ENCODE data around the gene SLC6A20.
"Not testable (repeated sequence)": the region's sequence is repeated elsewhere in the genome, so short reads cannot be mapped to it uniquely, and the experiment has no call there.

SLC6A20 gene

GRCh38 chr3:45762647-45763302 is 33.6 kb downstream of the SLC6A20 start:
- ChIA-PET CTCF (interaction anchor here (0.6 to 1.7 kb wide), 3 partner anchors 12 to 430 kb away, joined by 3 to 6 read pairs (median 3); no protein-coding TSS in a partner anchor), POLR2A (no interaction called here)
- DNase-seq (ENCODE audit: extremely low spot score) = no peak
- no peak for TF ChIP-seq L3MBTL2 (conservative IDR thresholded peaks at IDR 0.05)
- no peak for TF ChIP-seq ARNT (IDR thresholded peaks at IDR 0.05)
- no peak for TF ChIP-seq PKNOX1 (IDR thresholded peaks at IDR 0.05)
- TF ChIP-seq ZNF384 (IDR thresholded peaks at IDR 0.05) = no peak
- no peak for TF ChIP-seq FOXM1 (IDR thresholded peaks at IDR 0.05; ENCODE audit: borderline replicate concordance)
- TF ChIP-seq HDGF (IDR thresholded peaks at IDR 0.05; ENCODE audit: borderline replicate concordance) = no peak
- no peak for TF ChIP-seq LEF1 (IDR thresholded peaks at IDR 0.05; ENCODE audit: borderline replicate concordance)
- TF ChIP-seq ELF4 (IDR thresholded peaks at IDR 0.05) = no peak
- no peak for TF ChIP-seq FOXK2 (IDR thresholded peaks at IDR 0.05)
- TF ChIP-seq SUZ12 (IDR thresholded peaks at IDR 0.05) = no peak
- no peak for TF ChIP-seq CTBP1 (IDR thresholded peaks at IDR 0.05; ENCODE audit: borderline replicate concordance)
- TF ChIP-seq FOXA1 (IDR thresholded peaks at IDR 0.05) = no peak
- TF ChIP-seq TARDBP (IDR thresholded peaks at IDR 0.05) = no peak
- no peak for TF ChIP-seq NFRKB (IDR thresholded peaks at IDR 0.05)

- ChIA-PET POLR2A (no interaction called here), CTCF (interaction anchor here (1.1 to 1.7 kb wide), 4 partner anchors 14 to 168 kb away, joined by 3 to 6 read pairs (median 3); no protein-coding TSS in a partner anchor)
- no peak for DNase-seq (ENCODE audit: extremely low spot score)
- TF ChIP-seq SP1 (IDR thresholded peaks at IDR 0.05) (no peak), ZNF384 (IDR thresholded peaks at IDR 0.05) (no peak), SUZ12 (IDR thresholded peaks at IDR 0.05) (no peak), ELF4 (IDR thresholded peaks at IDR 0.05) (no peak), CTBP1 (IDR thresholded peaks at IDR 0.05; ENCODE audit: borderline replicate concordance) (no peak)
These were observed 34.5 kb downstream of the SLC6A20 start for GRCh38 chr3:45761831-45762230.

- ChIA-PET CTCF (interaction anchor here (0.6 to 1.7 kb wide), 5 partner anchors 13 to 169 kb away, joined by 3 to 6 read pairs (median 3); no protein-coding TSS in a partner anchor), POLR2A (interaction anchor here (0.6 kb wide), 1 partner anchor 71 kb away, joined by 3 read pairs; no protein-coding TSS in a partner anchor)
- TF ChIP-seq BHLHE40 (IDR thresholded peaks at IDR 0.05; ENCODE audit: borderline replicate concordance) = no peak
- TF ChIP-seq SUZ12 (IDR thresholded peaks at IDR 0.05) = no peak
- peak; percentile 83 for DNase-seq (ENCODE audit: extremely low spot score)
These were observed 35.2 kb downstream of the SLC6A20 start for GRCh38 chr3:45760878-45761711.

- ChIA-PET POLR2A (no interaction called here), CTCF (interaction anchor here (0.6 kb wide), 1 partner anchor 42 kb away, joined by 5 read pairs; no protein-coding TSS in a partner anchor)
- TF ChIP-seq NFRKB (IDR thresholded peaks at IDR 0.05) (no peak), FOXA1 (IDR thresholded peaks at IDR 0.05) (no peak), CTBP1 (IDR thresholded peaks at IDR 0.05; ENCODE audit: borderline replicate concordance) (no peak), LEF1 (IDR thresholded peaks at IDR 0.05; ENCODE audit: borderline replicate concordance) (no peak), HDGF (IDR thresholded peaks at IDR 0.05; ENCODE audit: borderline replicate concordance) (no peak), ZNF384 (IDR thresholded peaks at IDR 0.05) (no peak), SUZ12 (IDR thresholded peaks at IDR 0.05) (no peak), BHLHE40 (IDR thresholded peaks at IDR 0.05; ENCODE audit: borderline replicate concordance) (no peak), FOXK2 (IDR thresholded peaks at IDR 0.05) (no peak)
- no peak for DNase-seq (ENCODE audit: extremely low spot score)
These were observed 36.5 kb downstream of the SLC6A20 start for GRCh38 chr3:45759851-45760250.

- TF ChIP-seq PKNOX1 (IDR thresholded peaks at IDR 0.05) = no peak
- TF ChIP-seq FOXM1 (IDR thresholded peaks at IDR 0.05; ENCODE audit: borderline replicate concordance) = no peak
- TF ChIP-seq ELF4 (IDR thresholded peaks at IDR 0.05) = no peak
- TF ChIP-seq FOXK2 (IDR thresholded peaks at IDR 0.05) = no peak
- no peak for TF ChIP-seq SUZ12 (IDR thresholded peaks at IDR 0.05)
- no peak for TF ChIP-seq TARDBP (IDR thresholded peaks at IDR 0.05)
- TF ChIP-seq FOXA1 (IDR thresholded peaks at IDR 0.05) = no peak
- no peak for TF ChIP-seq SP1 (IDR thresholded peaks at IDR 0.05)
- TF ChIP-seq LEF1 (IDR thresholded peaks at IDR 0.05; ENCODE audit: borderline replicate concordance) = no peak
- no peak for TF ChIP-seq HDGF (IDR thresholded peaks at IDR 0.05; ENCODE audit: borderline replicate concordance)
- no peak for TF ChIP-seq ARNT (IDR thresholded peaks at IDR 0.05)
- TF ChIP-seq ZNF384 (IDR thresholded peaks at IDR 0.05) = no peak
- no peak for TF ChIP-seq BHLHE40 (IDR thresholded peaks at IDR 0.05; ENCODE audit: borderline replicate concordance)
- no peak for TF ChIP-seq L3MBTL2 (conservative IDR thresholded peaks at IDR 0.05)
- no peak for TF ChIP-seq CTBP1 (IDR thresholded peaks at IDR 0.05; ENCODE audit: borderline replicate concordance)
- DNase-seq (ENCODE audit: extremely low spot score) = no peak
- POLR2A ChIA-PET = no interaction called here
- CTCF ChIA-PET = no interaction called here
These were observed 37.5 kb downstream of the SLC6A20 start for GRCh38 chr3:45758871-45759270.

- POLR2A ChIA-PET; DNase-seq (ENCODE audit: extremely low spot score); CTCF ChIA-PET: not testable (repeated sequence)
These were observed 39.2 kb downstream of the SLC6A20 start for GRCh38 chr3:45757141-45757540.

- POLR2A ChIA-PET = no interaction called here
- no peak for DNase-seq (ENCODE audit: extremely low spot score)
- no peak for TF ChIP-seq FOXK2 (IDR thresholded peaks at IDR 0.05)
- no peak for TF ChIP-seq LEF1 (IDR thresholded peaks at IDR 0.05; ENCODE audit: borderline replicate concordance)
- TF ChIP-seq SP1 (IDR thresholded peaks at IDR 0.05) = no peak
- no peak for TF ChIP-seq HDGF (IDR thresholded peaks at IDR 0.05; ENCODE audit: borderline replicate concordance)
- TF ChIP-seq CTBP1 (IDR thresholded peaks at IDR 0.05; ENCODE audit: borderline replicate concordance) = no peak
- no peak for TF ChIP-seq ARNT (IDR thresholded peaks at IDR 0.05)
- TF ChIP-seq L3MBTL2 (conservative IDR thresholded peaks at IDR 0.05) = no peak
- no peak for TF ChIP-seq ELF4 (IDR thresholded peaks at IDR 0.05)
- TF ChIP-seq FOXA1 (IDR thresholded peaks at IDR 0.05) = no peak
- TF ChIP-seq ZNF384 (IDR thresholded peaks at IDR 0.05) = no peak
- no peak for TF ChIP-seq FOXM1 (IDR thresholded peaks at IDR 0.05; ENCODE audit: borderline replicate concordance)
- no peak for TF ChIP-seq NFRKB (IDR thresholded peaks at IDR 0.05)
- no peak for TF ChIP-seq SUZ12 (IDR thresholded peaks at IDR 0.05)
- no peak for TF ChIP-seq BHLHE40 (IDR thresholded peaks at IDR 0.05; ENCODE audit: borderline replicate concordance)
- TF ChIP-seq PKNOX1 (IDR thresholded peaks at IDR 0.05) = no peak
- CTCF ChIA-PET = interaction anchor here (0.6 kb wide), 1 partner anchor 1836 kb away, joined by 3 read pairs; no protein-coding TSS in a partner anchor
These were observed 40.3 kb downstream of the SLC6A20 start for GRCh38 chr3:45756055-45756454.
